Measurements from ENCODE around the gene ERH.
"Not testable (repeated sequence)": the region's sequence is repeated elsewhere in the genome, so short reads cannot be mapped to it uniquely, and the experiment has no call there.

ERH gene

GRCh38 chr14:69398053-69398817 is at the start of gene ERH, which contains the start of gene SLC39A9:
ERH (minus strand) TSS chr14:69398299; CDS start chr14:69398233, 66 bp downstream.
SLC39A9 (plus strand) TSS chr14:69398692; CDS start chr14:69399370, 678 bp downstream.
- peak; percentile 96 for DNase-seq (ENCODE audit: low read depth)

GRCh38 chr14:69443296-69443805 is 45.3 kb upstream of the ERH start:
- no peak for DNase-seq (ENCODE audit: low read depth)

- DNase-seq (ENCODE audit: low read depth): no peak
These were observed 43.8 kb upstream of the ERH start for GRCh38 chr14:69441948-69442347.

- no peak for DNase-seq (ENCODE audit: low read depth)
These were observed 41.6 kb upstream of the ERH start for GRCh38 chr14:69439521-69440270.

- DNase-seq (ENCODE audit: low read depth): no peak
These were observed 34.3 kb upstream of the ERH start for GRCh38 chr14:69432364-69432763.

GRCh38 chr14:69430306-69430939 is 32.3 kb upstream of the ERH start:
- DNase-seq (ENCODE audit: low read depth): no peak

- no peak for DNase-seq (ENCODE audit: low read depth)
These were observed 31.5 kb upstream of the ERH start for GRCh38 chr14:69429643-69430042.

GRCh38 chr14:69428289-69428998 is 30.3 kb upstream of the ERH start:
- DNase-seq (ENCODE audit: low read depth): no peak

- no peak for DNase-seq (ENCODE audit: low read depth)
These were observed 29.5 kb upstream of the ERH start for GRCh38 chr14:69427596-69427995.

- peak; percentile 12 for DNase-seq (ENCODE audit: low read depth)
These were observed 26.2 kb upstream of the ERH start for GRCh38 chr14:69424149-69424923.

GRCh38 chr14:69423279-69423678 is 25.2 kb upstream of the ERH start:
- DNase-seq (ENCODE audit: low read depth): peak; percentile 6

GRCh38 chr14:69416087-69416486 is 18.0 kb upstream of the ERH start:
- not testable (repeated sequence) for DNase-seq (ENCODE audit: low read depth)

GRCh38 chr14:69413483-69413882 is 15.4 kb upstream of the ERH start:
- no peak for DNase-seq (ENCODE audit: low read depth)

GRCh38 chr14:69408331-69408960 is 10.3 kb upstream of the ERH start:
- no peak for DNase-seq (ENCODE audit: low read depth)

GRCh38 chr14:69405762-69406161 is 7.7 kb upstream of the ERH start:
- no peak for DNase-seq (ENCODE audit: low read depth)

GRCh38 chr14:69404883-69405282 is 6.8 kb upstream of the ERH start:
- DNase-seq (ENCODE audit: low read depth): no peak

- no peak for DNase-seq (ENCODE audit: low read depth)
These were observed 6.4 kb upstream of the ERH start for GRCh38 chr14:69404478-69404877.

- DNase-seq (ENCODE audit: low read depth): no peak
These were observed 3.7 kb upstream of the ERH start for GRCh38 chr14:69401841-69402240.

GRCh38 chr14:69400154-69400553 is 2.1 kb upstream of the ERH start:
- no peak for DNase-seq (ENCODE audit: low read depth)

GRCh38 chr14:69399750-69400149 is 1.7 kb upstream of the ERH start:
- no peak for DNase-seq (ENCODE audit: low read depth)

GRCh38 chr14:69398818-69399210 is 715 bp upstream of the ERH start:
- no peak for DNase-seq (ENCODE audit: low read depth)
